HepG2 (cell line): ENCODE measurements around the gene C16orf95. TPM values are rescaled to one million over a fixed set of nuclear protein-coding genes. Genes with fewer than 3 reads are reported as not detected.
A peak's percentile ranks its signal among the peaks of the same experiment; 100 is the strongest.

Experiments used
- CCDC6 ChIP-seq: sonication (generic); formaldehyde crosslinking; IDR thresholded peaks from 2 replicates; pipeline ENCODE4 v1.8.1; 2022; ENCODE audit warnings: mild to moderate bottlenecking, missing genetic modification reagents, moderate library complexity
- FOXJ3 ChIP-seq: sonication (generic); formaldehyde crosslinking; IDR thresholded peaks from 2 replicates; pipeline ENCODE4 v1.4.0; 2020; ENCODE audit warnings: missing genetic modification reagents, mild to moderate bottlenecking, borderline replicate concordance
- HINFP ChIP-seq: sonication (generic); formaldehyde crosslinking; IDR thresholded peaks from 2 replicates; pipeline ENCODE4 v1.4.0; 2020; ENCODE audit warnings: low read depth, mild to moderate bottlenecking, missing genetic modification reagents
- IRF2 ChIP-seq: IDR thresholded peaks from 2 replicates; pipeline ENCODE4 v1.6.1; 2018; ENCODE audit warnings: missing genetic modification reagents, missing compliant biosample characterization
- KAT8 ChIP-seq: IDR thresholded peaks from 2 replicates; pipeline ENCODE4 v1.6.1; 2016; ENCODE audit warnings: missing genetic modification reagents, missing compliant biosample characterization
- KDM2A ChIP-seq: sonication (generic); formaldehyde crosslinking; IDR thresholded peaks from 2 replicates; pipeline ENCODE4 v1.4.0; 2020; ENCODE audit warnings: low read depth, missing genetic modification reagents, borderline replicate concordance
- SMAD1 ChIP-seq: sonication (generic); formaldehyde crosslinking; IDR thresholded peaks from 2 replicates; pipeline ENCODE4 v1.4.0; 2020; ENCODE audit warnings: missing genetic modification reagents, low read depth, mild to moderate bottlenecking, borderline replicate concordance
- SNAPC5 ChIP-seq: sonication (generic); formaldehyde crosslinking; IDR thresholded peaks from 2 replicates; pipeline ENCODE4 v1.8.1; 2023; ENCODE audit warnings: mild to moderate bottlenecking, missing genetic modification reagents, borderline replicate concordance
- USF2 ChIP-seq, 2 experiments: sonication (generic) in 1 of 2; formaldehyde crosslinking in 1 of 2; IDR thresholded peaks; 2 replicates each; pipeline versions ENCODE4 v1.5.1 to v1.6.1; 2011 to 2020; ENCODE audit warnings: borderline replicate concordance in 1 of 2, low read depth in 1 of 2, low read length in 1 of 2, mild to moderate bottlenecking in 1 of 2, missing genetic modification reagents in 1 of 2, moderate library complexity in 1 of 2
- polyA plus RNA-seq, 8 experiments: library from polyadenylated mRNA; depleted of rRNA in 3 of 8; stranded (reverse) in 7 of 8; unstranded in 1 of 8; fragments of >200 nt; fragmentation: Illumina TruSeq in 4 of 8; extraction: Trizol in 4 of 8; gene quantifications; 2 replicates each; pipeline versions ENCODE4 v1.2.1 to v1.2.3, GENCODE V29; 2011 to 2016; ENCODE audit warnings: low read depth in 4 of 8, missing spikeins in 1 of 8, mixed read lengths in 1 of 8; ENCODE audit not compliant: insufficient read depth in 1 of 8
- total RNA-seq, 5 experiments: library from RNA; depleted of rRNA; stranded (reverse); fragments of >200 nt; fragmentation: Illumina TruSeq; extraction: Trizol; gene quantifications; 2 replicates each; pipeline ENCODE4 v1.2.3, GENCODE V29; 2016; ENCODE audit warnings: low read depth in 1 of 5

C16orf95 gene
- total and polyA plus RNA-seq, 2 of the 13 experiments (the other 11 are each of a cell fraction or from before 2014, with no cell fraction given), result 2.8 to 8.6 TPM

- no peak for TF ChIP-seq USF2 (IDR thresholded peaks at IDR 0.05; ENCODE audit: low read depth, low read length)
- no peak for TF ChIP-seq USF2 (CRISPR knock-in tag; IDR thresholded peaks at IDR 0.05; ENCODE audit: borderline replicate concordance)
- no peak for TF ChIP-seq KAT8 (CRISPR knock-in tag)
- no peak for TF ChIP-seq HINFP (CRISPR knock-in tag)
- TF ChIP-seq FOXJ3, result no peak
- TF ChIP-seq CCDC6, result 0 out of 2 replicates have a peak, but pooled peaks have one; percentile 41
- TF ChIP-seq SNAPC5, result no peak
- 0 out of 2 replicates have a peak, but pooled peaks have one; percentile 57 for TF ChIP-seq SMAD1 (CRISPR knock-in tag)
- TF ChIP-seq KDM2A, result peak; percentile 47; the same call in 1 of the 2 replicates
- no peak for TF ChIP-seq IRF2 (CRISPR knock-in tag)
These were observed 2.9 kb upstream of the C16orf95 start (continued) for GRCh38 chr16:87319997-87320491.
